NB4 (cell line): Measurements from ENCODE around the gene KAZALD1.

Experiments
- DNase-seq: peaks from one replicate; pipeline ENCODE4 v3.0.0; 2010; ENCODE audit warnings: low read depth
- H3K4me3 ChIP-seq: one replicate; pipeline ENCODE4 v1.5.1; 2011; ENCODE audit warnings: mild to moderate bottlenecking, low read depth, low read length, moderate library complexity
- MAX ChIP-seq: IDR thresholded peaks from 2 replicates; pipeline ENCODE4 v1.6.1; 2011; ENCODE audit warnings: low read depth, low read length
- MYC ChIP-seq: IDR thresholded peaks from 2 replicates; pipeline ENCODE4 v1.6.1; 2011; ENCODE audit warnings: low read depth, low read length
- POLR2A ChIP-seq: IDR thresholded peaks from 2 replicates; pipeline ENCODE4 v1.6.1; 2011; ENCODE audit warnings: mild to moderate bottlenecking; ENCODE audit not compliant: insufficient read length; ENCODE audit errors: extremely low read depth
- TF ChIP-seq, protein P1 (sequence below): IDR thresholded peaks from one replicate; pipeline ENCODE4 v1.5.1; 2012; ENCODE audit warnings: low read depth, low read length

Gene KAZALD1

DNA sequence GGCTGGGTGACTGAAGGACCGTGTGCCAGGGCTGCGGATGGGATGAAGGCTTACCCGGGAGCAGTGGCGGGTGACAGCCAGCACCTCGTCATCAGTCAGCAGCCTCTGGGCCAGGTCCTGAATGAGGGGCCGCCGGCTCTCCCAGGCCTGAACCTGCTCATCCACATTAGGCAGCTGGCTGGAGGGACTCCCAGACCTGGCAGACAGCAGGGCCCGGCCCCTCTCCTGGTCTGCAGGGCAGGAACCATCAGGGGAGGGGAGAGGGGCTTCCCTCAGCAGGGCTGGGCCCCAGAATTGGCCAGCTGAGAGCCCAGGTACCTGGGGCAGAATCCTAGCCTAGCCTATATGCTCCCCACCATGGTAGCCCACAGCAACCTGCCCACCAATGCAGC lies 46.2 kb upstream of the KAZALD1 start:
- TF ChIP-seq MAX: no peak
- DNase-seq: no peak

GRCh38 chr10:101016814-101017213 lies 45.0 kb upstream of the KAZALD1 start:
- TF ChIP-seq MYC (no peak), POLR2A (no peak), MAX (no peak)
- no peak overlapping the region for H3K4me3 ChIP-seq

More for the DNA sequence above, 46.2 kb upstream of the KAZALD1 start:
- no peak overlapping the region for H3K4me3 ChIP-seq

DNA sequence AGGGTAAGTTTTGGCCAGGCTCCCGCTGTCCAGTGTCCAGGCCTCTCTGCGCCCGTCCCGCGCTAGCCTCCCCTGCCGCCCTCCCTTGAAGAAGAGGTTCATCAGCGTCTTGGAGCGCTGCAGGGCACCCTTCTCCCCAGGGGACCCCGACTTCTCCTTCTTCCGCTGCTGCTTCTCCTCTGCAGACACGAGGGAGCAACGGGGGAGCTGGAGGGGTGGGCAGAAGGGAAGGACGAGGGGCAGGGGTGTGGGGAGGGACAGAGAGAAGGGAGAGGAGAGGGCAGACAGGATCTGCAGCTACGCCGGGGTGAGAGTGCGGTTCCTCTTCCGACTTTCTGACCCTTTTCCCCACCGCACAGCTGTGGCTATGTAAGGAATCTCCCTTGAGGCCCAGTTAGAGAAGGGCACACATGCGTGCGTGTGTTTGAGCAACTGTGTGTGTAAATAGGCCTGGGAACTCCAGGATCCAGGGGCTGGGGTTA lies 43.6 kb upstream of the KAZALD1 start:
- H3K4me3 ChIP-seq: peak overlapping the region; percentile 42
- TF ChIP-seq, protein P1, sequence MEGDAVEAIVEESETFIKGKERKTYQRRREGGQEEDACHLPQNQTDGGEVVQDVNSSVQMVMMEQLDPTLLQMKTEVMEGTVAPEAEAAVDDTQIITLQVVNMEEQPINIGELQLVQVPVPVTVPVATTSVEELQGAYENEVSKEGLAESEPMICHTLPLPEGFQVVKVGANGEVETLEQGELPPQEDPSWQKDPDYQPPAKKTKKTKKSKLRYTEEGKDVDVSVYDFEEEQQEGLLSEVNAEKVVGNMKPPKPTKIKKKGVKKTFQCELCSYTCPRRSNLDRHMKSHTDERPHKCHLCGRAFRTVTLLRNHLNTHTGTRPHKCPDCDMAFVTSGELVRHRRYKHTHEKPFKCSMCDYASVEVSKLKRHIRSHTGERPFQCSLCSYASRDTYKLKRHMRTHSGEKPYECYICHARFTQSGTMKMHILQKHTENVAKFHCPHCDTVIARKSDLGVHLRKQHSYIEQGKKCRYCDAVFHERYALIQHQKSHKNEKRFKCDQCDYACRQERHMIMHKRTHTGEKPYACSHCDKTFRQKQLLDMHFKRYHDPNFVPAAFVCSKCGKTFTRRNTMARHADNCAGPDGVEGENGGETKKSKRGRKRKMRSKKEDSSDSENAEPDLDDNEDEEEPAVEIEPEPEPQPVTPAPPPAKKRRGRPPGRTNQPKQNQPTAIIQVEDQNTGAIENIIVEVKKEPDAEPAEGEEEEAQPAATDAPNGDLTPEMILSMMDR: no peak
- peak; percentile 73 for TF ChIP-seq MAX
- TF ChIP-seq MYC: peak; percentile 88
- TF ChIP-seq POLR2A: peak; percentile 12
- peak; percentile 95 for DNase-seq

More at GRCh38 chr10:101016814-101017213, 45.0 kb upstream of the KAZALD1 start:
- DNase-seq: no peak

- TF ChIP-seq MAX (peak; percentile 92), POLR2A (peak; percentile 26), MYC (peak; percentile 96)
- TF ChIP-seq, protein P1: peak; percentile 81
- H3K4me3 ChIP-seq: peak overlapping the region; percentile 42
- peak; percentile 93 for DNase-seq
Observed at GRCh38 chr10:101018600-101019439, 43.0 kb upstream of the KAZALD1 start.

DNA sequence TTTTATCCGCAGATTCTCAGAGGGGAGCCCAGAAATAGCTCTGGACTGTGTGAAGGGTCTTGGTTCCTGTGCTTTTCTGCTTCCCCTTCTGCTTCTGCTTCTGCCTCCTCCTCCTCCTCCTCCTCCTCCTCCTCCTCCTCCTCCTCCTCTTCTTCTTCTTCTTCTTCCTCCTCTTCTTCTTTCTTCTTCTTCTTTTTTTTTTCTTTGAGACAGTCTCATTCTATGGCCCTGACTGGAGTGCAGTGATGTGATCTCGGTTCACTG lies 42.4 kb upstream of the KAZALD1 start:
- TF ChIP-seq MYC: no peak
- TF ChIP-seq, protein P1: no peak
- TF ChIP-seq MAX: no peak
- no peak for TF ChIP-seq POLR2A
- DNase-seq: no peak
- H3K4me3 ChIP-seq: peak overlapping the region; percentile 25

DNA sequence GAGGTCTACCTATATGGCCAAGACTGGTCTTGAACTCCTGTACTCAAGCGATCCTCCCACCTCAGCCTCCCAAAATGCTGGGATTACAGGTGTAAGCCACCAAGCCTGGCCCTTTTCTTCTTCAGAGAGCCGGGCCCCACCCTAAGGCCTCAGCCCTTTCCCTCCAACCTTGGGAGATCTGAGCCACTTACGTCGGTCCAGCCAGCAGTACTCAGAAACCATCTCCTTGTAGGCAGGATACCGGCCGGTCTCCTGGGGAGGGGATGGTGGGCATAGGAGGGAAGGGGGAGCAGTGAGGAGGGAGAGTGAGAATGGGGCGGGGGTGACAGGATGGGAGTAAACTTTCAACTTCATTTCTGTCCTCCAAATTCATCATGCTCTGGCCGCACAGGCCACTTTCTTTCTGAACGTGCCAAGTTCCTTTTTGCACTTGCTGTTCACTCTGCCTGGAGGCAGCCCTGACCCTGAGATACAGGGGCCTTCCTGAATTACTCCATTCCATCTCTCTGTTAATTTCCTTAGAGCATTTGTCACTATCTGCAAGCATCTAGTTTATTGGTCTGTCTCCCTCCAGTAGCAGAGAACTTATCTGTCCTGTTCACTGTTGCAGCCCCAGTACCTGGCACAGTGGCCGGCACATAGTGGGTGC lies 41.2 kb upstream of the KAZALD1 start:
- no peak overlapping the region for H3K4me3 ChIP-seq
- TF ChIP-seq, protein P1: no peak
- TF ChIP-seq MAX (no peak), MYC (no peak), POLR2A (no peak)
- DNase-seq: no peak
